H7 (cell line): ENCODE measurements around the gene LRFN4. TPM values are rescaled to one million over a fixed set of nuclear protein-coding genes. Genes with fewer than 3 reads are reported as not detected.

Experiments
- DNase-seq: peaks from one replicate; pipeline ENCODE4 v3.0.0; 2012
- H3K27me3 ChIP-seq: 2 replicates; pipeline ENCODE4 v1.6.0; 2011; ENCODE audit warnings: mild to moderate bottlenecking, low read length; ENCODE audit not compliant: control insufficient read depth, insufficient read depth
- H3K36me3 ChIP-seq: replicated peaks from 2 replicates; pipeline ENCODE4 v1.5.1; 2011; ENCODE audit warnings: low read length; ENCODE audit not compliant: control insufficient read depth, insufficient read depth
- H3K4me3 ChIP-seq: 2 replicates; pipeline ENCODE4 v1.5.1; 2011; ENCODE audit warnings: low read depth, mild to moderate bottlenecking, control low read depth, low read length, moderate library complexity; ENCODE audit not compliant: insufficient read depth
- total RNA-seq: library from RNA; depleted of rRNA; stranded (reverse); fragments of >200 nt; shearing (Covaris generic); gene quantifications from 2 replicates; pipeline ENCODE4 v1.2.3, GENCODE V29; 2014

LRFN4 gene
- total RNA-seq, 1 experiment from 2014 or later = 62.5 TPM

GRCh38 chr11:66858939-66859685 lies 2.2 kb downstream of the LRFN4 start:
- Histone ChIP-seq H3K36me3 (no peaks in the 10 kb centered on the region), H3K27me3 (no peaks in the 10 kb centered on the region), H3K4me3 (no peak overlapping the region)
- no peak for DNase-seq

GRCh38 chr11:66859686-66860448 lies 3.0 kb downstream of the LRFN4 start:
- Histone ChIP-seq H3K27me3 (no peaks in the 10 kb centered on the region), H3K4me3 (no peak overlapping the region), H3K36me3 (no peaks in the 10 kb centered on the region)
- DNase-seq = no peak

- no peaks in the 10 kb centered on the region for H3K27me3 ChIP-seq
- peak; percentile 77 for DNase-seq
These were observed 3.6 kb downstream of the LRFN4 start for GRCh38 chr11:66860449-66860831.

GRCh38 chr11:66861038-66861773 lies 4.3 kb downstream of the LRFN4 start:
- Histone ChIP-seq H3K36me3 (no peaks in the 10 kb centered on the region), H3K27me3 (no peaks in the 10 kb centered on the region), H3K4me3 (no peak overlapping the region)
- DNase-seq = peak; percentile 40

More at GRCh38 chr11:66860449-66860831, 3.6 kb downstream of the LRFN4 start:
- H3K4me3 ChIP-seq = no peak overlapping the region
- no peaks in the 10 kb centered on the region for H3K36me3 ChIP-seq

- Histone ChIP-seq H3K36me3 (no peaks in the 10 kb centered on the region), H3K4me3 (no peak overlapping the region), H3K27me3 (no peaks in the 10 kb centered on the region)
- peak; percentile 40 for DNase-seq
These were observed 5.1 kb downstream of the LRFN4 start for GRCh38 chr11:66861774-66862558.

- peak; percentile 39 for DNase-seq
- Histone ChIP-seq H3K27me3 (no peaks in the 10 kb centered on the region), H3K36me3 (no peaks in the 10 kb centered on the region), H3K4me3 (no peak overlapping the region)
These were observed 5.7 kb downstream of the LRFN4 start for GRCh38 chr11:66862559-66863037.

- DNase-seq = no peak
- H3K36me3 ChIP-seq = no peaks in the 10 kb centered on the region
- no peak overlapping the region for H3K4me3 ChIP-seq
- H3K27me3 ChIP-seq = no peaks in the 10 kb centered on the region
These were observed 6.7 kb downstream of the LRFN4 start for GRCh38 chr11:66863428-66864125.

- Histone ChIP-seq H3K36me3 (no peaks in the 10 kb centered on the region), H3K4me3 (no peak overlapping the region), H3K27me3 (no peaks in the 10 kb centered on the region)
- peak; percentile 60 for DNase-seq
These were observed 7.5 kb downstream of the LRFN4 start for GRCh38 chr11:66864172-66864901.

GRCh38 chr11:66864924-66865697 lies 8.2 kb downstream of the LRFN4 start:
- Histone ChIP-seq H3K4me3 (no peak overlapping the region), H3K27me3 (no peaks in the 10 kb centered on the region), H3K36me3 (no peaks in the 10 kb centered on the region)
- DNase-seq = peak; percentile 67

GRCh38 chr11:66866007-66866406 lies 9.1 kb downstream of the LRFN4 start:
- DNase-seq = no peak
- Histone ChIP-seq H3K4me3 (no peak overlapping the region), H3K36me3 (no peaks in the 10 kb centered on the region), H3K27me3 (no peaks in the 10 kb centered on the region)

- Histone ChIP-seq H3K4me3 (no peak overlapping the region), H3K27me3 (no peaks in the 10 kb centered on the region), H3K36me3 (no peaks in the 10 kb centered on the region)
- DNase-seq = no peak
These were observed 9.7 kb downstream of the LRFN4 start for GRCh38 chr11:66866511-66866986.

- peak; percentile 62 for DNase-seq
- no peaks in the 10 kb centered on the region for H3K27me3 ChIP-seq
- no peak overlapping the region for H3K4me3 ChIP-seq
- no peaks in the 10 kb centered on the region for H3K36me3 ChIP-seq
These were observed 10.7 kb downstream of the LRFN4 start for GRCh38 chr11:66867425-66868040.
